Large intestine (tissue), 3 donors: ENCODE results near the gene PEX10. TPM values are rescaled to one million over a fixed set of nuclear protein-coding genes. Genes with fewer than 3 reads are reported as not detected.
"Not testable (repeated sequence)": the region's sequence is repeated elsewhere in the genome, so short reads cannot be mapped to it uniquely, and the experiment has no call there.

Experiments used
- DNase-seq, 2 donors: peaks; one replicate each; pipeline versions ENCODE4 v3.0.0 to v3.0.0-alpha.2; 2013
- H3K27ac ChIP-seq: one replicate; pipeline ENCODE4 v1.5.1; 2013; ENCODE audit warnings: low read length
- H3K27me3 ChIP-seq: 2 replicates; pipeline ENCODE4 v1.6.1; 2013; ENCODE audit warnings: low read length; ENCODE audit not compliant: control insufficient read depth, insufficient read depth
- H3K36me3 ChIP-seq: 2 replicates; pipeline ENCODE4 v1.6.1; 2013; ENCODE audit warnings: low read length; ENCODE audit not compliant: control insufficient read depth, insufficient read depth
- H3K4me1 ChIP-seq: one replicate; pipeline ENCODE4 v1.6.1; 2013; ENCODE audit warnings: low read length; ENCODE audit not compliant: control insufficient read depth, insufficient read depth
- H3K4me3 ChIP-seq: one replicate; pipeline ENCODE4 v1.5.1; 2013; ENCODE audit warnings: low read length
- H3K9me3 ChIP-seq: one replicate; pipeline ENCODE4 v1.6.1; 2013; ENCODE audit warnings: mild to moderate bottlenecking, low read depth, low read length, moderate library complexity; ENCODE audit not compliant: control insufficient read depth
- WGBS: methylation state at CpG from one replicate; pipeline ENCODE4 v1.1.5; 2013; ENCODE audit warnings: low lambda C conversion rate; ENCODE audit not compliant: insufficient coverage; 5-methylcytosine and 5-hydroxymethylcytosine counted together
- polyA plus RNA-seq: library from polyadenylated mRNA; unstranded; fragments of 120-200 nt; gene quantifications from one replicate; pipeline ENCODE4 v1.2.1, GENCODE V29; 2013

The PEX10 gene
- polyA plus RNA-seq, 1 donor, result 20.5 TPM

- Histone ChIP-seq H3K27ac (no peak overlapping the region), H3K9me3 (peaks cover 9% of the 10 kb centered on the region), H3K4me1 (peaks cover 4% of the 10 kb centered on the region), H3K27me3 (peaks cover 62% of the 10 kb centered on the region), H3K4me3 (no peak overlapping the region), H3K36me3 (no peaks in the 10 kb centered on the region)
- DNase-seq, result no peak
- no CpG with 5 or more reads among the region's 27 CpGs for WGBS
Measured at GRCh38 chr1:2444138-2444591, 31.8 kb upstream of the PEX10 start.

- H3K4me1 ChIP-seq, result peaks cover 4% of the 10 kb centered on the region
- peaks cover 9% of the 10 kb centered on the region for H3K9me3 ChIP-seq
- no CpG with 5 or more reads among the region's 107 CpGs for WGBS
- no peak for DNase-seq
- H3K27ac ChIP-seq, result no peak overlapping the region
- peaks cover 59% of the 10 kb centered on the region for H3K27me3 ChIP-seq
- no peaks in the 10 kb centered on the region for H3K36me3 ChIP-seq
- H3K4me3 ChIP-seq, result no peak overlapping the region
Measured at GRCh38 chr1:2443277-2444137, 31.1 kb upstream of the PEX10 start.

DNA sequence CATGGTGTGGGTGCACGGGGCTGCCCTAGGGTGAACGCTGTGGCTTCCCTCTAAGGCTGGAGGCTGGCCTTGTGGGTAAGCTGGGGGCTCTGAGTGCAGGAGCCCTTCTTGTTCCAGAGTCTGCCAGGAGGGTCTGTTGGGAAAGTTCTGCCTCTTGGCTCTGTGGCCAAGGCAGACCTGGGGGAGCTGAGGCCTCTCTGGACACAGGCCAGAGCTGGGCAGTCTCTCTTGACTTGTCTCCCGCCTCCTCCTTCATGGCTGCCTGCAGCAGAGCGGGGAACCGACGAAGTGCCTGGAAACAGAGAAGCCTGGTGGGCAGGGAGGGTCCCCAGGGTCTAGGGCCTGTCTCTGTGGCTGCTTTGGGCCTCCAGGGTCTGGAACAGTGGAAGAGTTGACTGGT lies 30.3 kb upstream of the PEX10 start:
- Histone ChIP-seq H3K4me3 (no peak overlapping the region), H3K36me3 (no peaks in the 10 kb centered on the region), H3K27me3 (peaks cover 55% of the 10 kb centered on the region), H3K4me1 (peaks cover 4% of the 10 kb centered on the region), H3K9me3 (peaks cover 9% of the 10 kb centered on the region), H3K27ac (no peak overlapping the region)
- WGBS, result no CpG with 5 or more reads among the region's 6 CpGs
- no peak for DNase-seq

GRCh38 chr1:2441746-2442145 lies 29.4 kb upstream of the PEX10 start:
- no CpG with 5 or more reads among the region's 13 CpGs for WGBS

GRCh38 chr1:2440346-2440745 lies 28.0 kb upstream of the PEX10 start:
- not testable (repeated sequence) for H3K4me1 ChIP-seq, H3K36me3 ChIP-seq, H3K27ac ChIP-seq, H3K9me3 ChIP-seq, H3K4me3 ChIP-seq, DNase-seq
- peaks cover 34% of the 10 kb centered on the region for H3K27me3 ChIP-seq
- WGBS, result 97% methylated on average over 6 of the region's 23 CpGs

More at GRCh38 chr1:2441746-2442145, 29.4 kb upstream of the PEX10 start:
- Histone ChIP-seq H3K4me3 (no peak overlapping the region), H3K36me3 (no peaks in the 10 kb centered on the region), H3K27ac (no peak overlapping the region), H3K9me3 (peaks cover 9% of the 10 kb centered on the region), H3K27me3 (peaks cover 46% of the 10 kb centered on the region), H3K4me1 (peaks cover 4% of the 10 kb centered on the region)
- DNase-seq, result no peak

DNA sequence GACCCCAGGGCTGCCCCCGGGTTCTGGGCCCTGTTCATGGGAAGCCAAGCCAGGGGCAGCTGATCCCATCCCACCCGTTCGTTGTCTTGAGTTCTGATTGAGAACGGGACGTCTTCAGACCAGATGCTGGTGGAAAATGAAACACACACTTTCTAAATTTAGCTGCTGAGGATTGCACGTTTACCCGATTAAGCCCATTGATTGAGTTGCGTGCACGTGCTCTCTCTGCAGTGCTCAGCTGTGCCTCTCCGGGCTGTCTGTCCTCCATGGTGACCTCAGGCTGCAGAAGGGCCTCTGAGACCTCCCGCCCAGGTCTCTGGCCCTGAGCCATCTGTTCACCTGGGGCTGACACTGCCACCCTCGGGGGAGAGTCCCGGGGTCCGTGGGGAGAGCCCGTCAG lies 27.0 kb upstream of the PEX10 start:
- WGBS, result no CpG with 5 or more reads among the region's 15 CpGs
- no peak for DNase-seq
- Histone ChIP-seq H3K27ac (no peak overlapping the region), H3K4me3 (no peak overlapping the region), H3K4me1 (peaks cover 14% of the 10 kb centered on the region), H3K9me3 (peaks cover 6% of the 10 kb centered on the region), H3K36me3 (no peaks in the 10 kb centered on the region), H3K27me3 (peaks cover 31% of the 10 kb centered on the region)

DNA sequence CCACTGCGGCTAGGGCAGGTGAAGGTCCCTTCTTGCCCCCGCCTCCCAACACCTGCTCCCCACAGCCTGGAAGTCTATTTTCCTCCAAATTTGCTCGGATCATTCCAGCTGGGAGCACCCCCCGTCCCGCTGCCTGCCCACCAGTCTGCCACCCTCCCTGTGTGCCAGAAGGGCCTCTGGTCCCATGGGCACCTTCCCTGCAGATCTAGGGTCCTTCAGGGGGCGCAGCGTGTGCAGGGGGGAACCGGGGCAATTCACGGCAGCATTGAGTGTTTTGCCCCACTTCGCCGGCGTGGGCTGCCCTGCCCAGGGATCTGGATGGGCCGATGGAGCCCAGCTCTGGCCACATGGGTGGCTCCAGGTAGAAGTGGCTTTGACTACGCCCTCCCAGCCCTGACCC lies 26.3 kb upstream of the PEX10 start:
- Histone ChIP-seq H3K27me3 (peaks cover 34% of the 10 kb centered on the region), H3K9me3 (peaks cover 6% of the 10 kb centered on the region), H3K4me3 (no peak overlapping the region), H3K27ac (no peak overlapping the region), H3K4me1 (peaks cover 21% of the 10 kb centered on the region), H3K36me3 (no peaks in the 10 kb centered on the region)
- DNase-seq, result no peak
- no CpG with 5 or more reads among the region's 14 CpGs for WGBS

- peaks cover 6% of the 10 kb centered on the region for H3K9me3 ChIP-seq
- peaks cover 36% of the 10 kb centered on the region for H3K27me3 ChIP-seq
- H3K4me1 ChIP-seq, result peaks cover 24% of the 10 kb centered on the region
- H3K27ac ChIP-seq, result no peak overlapping the region
- no peak overlapping the region for H3K4me3 ChIP-seq
- H3K36me3 ChIP-seq, result no peaks in the 10 kb centered on the region
- DNase-seq, result no peak
- no CpG with 5 or more reads among the region's 15 CpGs for WGBS
Measured at GRCh38 chr1:2438038-2438437, 25.7 kb upstream of the PEX10 start.

DNA sequence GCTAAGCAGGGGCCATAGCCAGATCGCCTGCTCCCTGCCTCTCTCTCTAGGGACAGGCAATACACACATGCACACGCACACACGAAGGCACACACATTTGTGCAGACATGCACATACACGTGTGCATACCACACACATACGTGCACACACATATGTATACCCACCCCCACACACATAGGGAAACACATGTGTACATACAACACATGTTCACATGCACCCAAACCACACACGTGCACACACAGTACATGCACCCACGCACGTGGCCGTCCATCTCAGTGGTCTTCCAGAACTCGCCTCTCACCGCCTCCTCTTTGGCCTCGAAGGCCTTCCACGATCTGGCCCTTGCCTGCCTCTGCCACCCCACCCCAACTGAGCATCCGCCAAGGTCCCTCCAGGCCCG lies 25.3 kb upstream of the PEX10 start:
- no CpG with 5 or more reads among the region's 15 CpGs for WGBS
- peaks cover 25% of the 10 kb centered on the region for H3K4me1 ChIP-seq
- H3K27ac ChIP-seq, result no peak overlapping the region
- H3K9me3 ChIP-seq, result peaks cover 6% of the 10 kb centered on the region
- no peak for DNase-seq
- H3K36me3 ChIP-seq, result no peaks in the 10 kb centered on the region
- H3K27me3 ChIP-seq, result peaks cover 36% of the 10 kb centered on the region
- no peak overlapping the region for H3K4me3 ChIP-seq

GRCh38 chr1:2436876-2437275 lies 24.5 kb upstream of the PEX10 start:
- H3K27ac ChIP-seq, result no peak overlapping the region
- peaks cover 6% of the 10 kb centered on the region for H3K9me3 ChIP-seq
- H3K4me1 ChIP-seq, result peaks cover 33% of the 10 kb centered on the region
- no peak overlapping the region for H3K4me3 ChIP-seq
- no peaks in the 10 kb centered on the region for H3K36me3 ChIP-seq
- DNase-seq, result no peak
- peaks cover 35% of the 10 kb centered on the region for H3K27me3 ChIP-seq
- WGBS, result no CpG with 5 or more reads among the region's 7 CpGs
